Endometrial microvascular endothelial cells (primary cell): Measurements from ENCODE around the gene PNPLA7. TPM values are rescaled to one million over a fixed set of nuclear protein-coding genes. Genes with fewer than 3 reads are reported as not detected.
"Not testable (repeated sequence)": the region's sequence is repeated elsewhere in the genome, so short reads cannot be mapped to it uniquely, and the experiment has no call there.

Experiments used
- in situ Hi-C: cut with HindIII; loops from 2 replicates; pipeline ENCODE4 v1.10.0; 2017; ENCODE audit warnings: low sequenced_read_pairs, low pct_unique_long_range_greater_than_20kb; ENCODE audit errors: inconsistent ontology term
- total RNA-seq: library from RNA; depleted of rRNA; stranded (reverse); fragments of >200 nt; gene quantifications from one replicate; pipeline ENCODE4 v1.2.3, GENCODE V29; 2015; ENCODE audit errors: inconsistent ontology term

PNPLA7 gene
- total RNA-seq, 1 donor from 2014 or later, result under 0.01 TPM

DNA sequence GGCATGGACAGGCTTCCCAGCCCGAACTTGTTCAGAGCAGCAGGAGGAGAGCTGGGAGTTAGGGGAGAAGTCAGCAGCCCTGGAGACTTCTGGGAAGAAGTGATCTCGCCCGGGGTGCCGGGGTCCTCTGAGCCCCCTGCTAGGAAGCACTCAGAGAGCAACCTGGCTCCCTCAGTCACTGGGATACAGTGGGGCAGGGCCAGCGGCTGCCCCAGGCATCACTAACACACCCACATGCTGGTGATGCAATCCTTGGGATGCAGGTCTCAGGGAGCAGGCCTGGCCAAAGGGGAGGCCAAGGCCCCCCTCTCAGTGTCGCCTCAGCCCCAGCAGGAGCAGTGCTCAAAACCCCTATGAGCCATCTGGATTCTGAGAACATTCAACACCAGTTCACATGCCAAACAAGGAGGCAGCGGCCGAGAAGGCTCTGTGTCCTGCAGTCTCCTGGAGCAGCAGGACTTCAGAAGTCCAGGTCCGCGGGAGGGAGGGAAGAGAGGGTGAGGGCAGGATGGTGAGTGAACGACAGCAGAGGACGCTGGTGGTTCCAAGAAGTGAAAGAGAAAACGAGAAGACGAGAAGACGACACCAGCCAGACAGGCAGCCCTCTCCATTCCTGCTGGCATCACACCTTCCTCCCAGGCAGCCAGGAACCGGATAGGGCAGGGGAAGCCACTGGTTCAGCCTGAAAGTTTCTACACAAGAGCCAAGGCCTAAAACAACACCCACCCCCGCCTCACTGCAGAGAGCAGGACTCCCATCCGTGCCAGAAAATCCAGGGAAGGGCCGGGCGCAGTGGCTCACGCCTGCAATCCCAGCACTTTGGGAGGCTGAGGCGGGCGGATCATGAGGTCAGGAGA, 2.3 kb downstream of the PNPLA7 start:
- in situ Hi-C loops, result no loop called here

DNA sequence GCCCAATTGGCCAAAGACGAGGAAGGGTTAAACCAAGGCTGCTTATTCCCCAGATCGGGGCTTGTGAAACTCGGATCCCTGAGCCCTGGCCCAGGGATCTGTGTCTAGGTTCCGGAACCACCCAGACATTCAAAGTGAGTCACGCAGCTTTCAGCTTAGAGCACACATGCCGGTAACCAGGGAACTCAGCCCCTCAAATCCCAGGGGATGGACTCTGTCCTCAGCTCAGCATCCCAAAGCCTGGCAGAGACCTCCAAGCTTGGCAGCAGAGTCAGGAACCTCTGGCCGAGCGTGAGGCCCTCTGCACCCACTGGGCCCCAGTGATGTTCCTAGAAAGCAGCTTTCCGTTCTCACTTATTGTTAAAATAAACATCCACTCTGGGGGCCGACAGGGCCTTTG, 5.1 kb downstream of the PNPLA7 start:
- in situ Hi-C loops, result no loop called here

DNA sequence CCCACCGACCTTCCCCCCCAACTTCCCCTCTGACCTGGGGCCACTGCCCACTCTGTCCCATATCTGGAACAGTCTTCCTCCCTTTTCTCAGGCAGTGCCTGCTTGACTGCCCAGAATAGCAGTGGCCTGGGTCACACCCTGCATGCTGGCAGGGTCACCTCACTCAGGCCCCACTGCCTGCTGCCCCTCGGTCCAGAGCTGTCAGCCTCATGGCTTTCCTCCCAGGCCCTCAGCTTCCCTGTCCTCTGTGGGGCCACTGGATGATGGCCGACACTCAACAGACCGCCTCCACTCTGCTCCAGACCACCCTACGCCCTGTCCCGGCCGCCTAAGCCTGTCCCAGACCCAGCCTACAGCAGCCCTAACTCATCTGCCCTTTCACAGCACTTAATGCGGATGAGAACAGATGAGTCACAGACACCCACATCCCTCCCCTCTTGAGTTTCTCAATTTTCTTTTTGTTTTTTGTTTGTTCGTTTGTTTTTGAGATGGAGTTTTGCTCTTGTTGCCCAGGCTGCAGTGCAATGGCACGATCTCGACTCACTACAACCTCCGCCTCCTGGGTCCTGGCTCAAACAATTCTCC, 5.9 kb downstream of the PNPLA7 start:
- in situ Hi-C loops, result no loop called here

DNA sequence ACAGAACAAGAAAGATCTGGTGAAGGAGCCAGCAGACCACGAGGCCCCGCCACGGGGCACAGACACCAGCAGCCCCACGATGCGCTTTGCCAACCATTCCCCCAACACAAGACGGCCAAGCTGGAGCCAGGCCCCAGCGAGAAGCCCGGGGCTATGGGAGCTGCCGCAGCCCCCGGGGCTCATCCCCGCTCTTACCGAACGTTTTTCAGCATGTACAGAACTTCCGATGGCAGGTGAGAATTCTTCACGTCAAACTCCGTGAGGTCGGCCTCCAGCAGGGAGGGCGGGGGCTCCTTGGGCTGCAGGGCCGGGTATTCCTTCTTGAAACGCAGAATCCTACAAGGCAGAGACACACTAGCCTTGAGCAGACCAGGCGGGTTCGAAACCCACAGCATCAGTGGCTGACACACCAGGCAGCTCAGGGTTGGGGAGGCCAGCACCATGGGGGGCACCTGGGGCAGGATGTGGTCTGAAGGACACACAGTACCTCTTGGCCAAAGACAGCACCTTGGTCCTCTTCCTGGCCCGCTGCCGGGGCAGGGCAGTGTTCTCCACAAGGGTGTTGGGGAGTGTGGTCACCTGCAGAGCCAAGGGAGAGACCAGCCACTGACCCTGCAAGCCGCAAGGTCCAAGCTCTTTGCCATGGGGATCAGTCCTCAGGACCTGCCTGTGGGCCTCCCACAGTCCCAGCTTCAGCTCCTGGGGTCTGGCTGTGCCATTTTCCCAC, 6.8 kb downstream of the PNPLA7 start:
- in situ Hi-C loops, result no loop called here

DNA sequence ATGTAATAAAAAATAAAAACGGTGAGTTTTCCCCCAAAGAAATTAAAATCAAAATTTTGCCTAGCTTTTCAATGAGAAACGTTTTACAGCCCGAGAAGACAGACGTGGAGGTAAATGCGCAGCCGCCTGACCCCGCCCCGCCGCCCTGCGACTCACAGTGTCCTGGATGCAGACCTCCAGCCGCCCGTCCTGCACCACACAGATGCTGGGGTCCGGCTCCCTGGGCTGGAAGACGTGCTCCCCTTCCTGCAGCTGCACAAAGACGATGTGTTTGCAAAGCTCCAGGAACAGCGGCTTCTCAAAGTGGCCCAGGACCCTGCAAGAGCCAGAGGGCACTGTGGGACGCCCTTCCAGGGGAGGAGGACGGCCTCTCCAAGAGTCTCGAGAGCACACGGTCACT, 7.7 kb downstream of the PNPLA7 start:
- in situ Hi-C loops, result no loop called here

DNA sequence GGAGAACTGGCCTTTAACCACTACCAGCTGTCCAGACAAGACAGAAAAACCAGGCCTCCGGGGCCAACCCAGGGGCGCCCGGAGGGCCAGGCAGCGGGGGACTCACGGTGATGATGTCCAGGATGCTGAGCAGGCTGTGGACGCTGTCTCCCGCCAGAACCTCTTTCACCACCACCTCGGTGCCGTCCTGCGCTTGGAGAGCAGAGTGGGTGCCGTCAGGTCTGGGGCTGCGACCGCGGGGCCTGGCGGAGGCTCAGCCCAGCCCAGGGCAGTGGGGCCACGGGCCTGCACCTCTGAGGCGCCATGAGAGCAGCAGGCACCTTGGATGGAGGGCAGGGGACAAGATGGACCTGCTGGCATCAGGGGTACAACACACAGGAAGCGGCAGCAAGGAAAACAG, 9.7 kb downstream of the PNPLA7 start:
- in situ Hi-C loops, result no loop called here

DNA sequence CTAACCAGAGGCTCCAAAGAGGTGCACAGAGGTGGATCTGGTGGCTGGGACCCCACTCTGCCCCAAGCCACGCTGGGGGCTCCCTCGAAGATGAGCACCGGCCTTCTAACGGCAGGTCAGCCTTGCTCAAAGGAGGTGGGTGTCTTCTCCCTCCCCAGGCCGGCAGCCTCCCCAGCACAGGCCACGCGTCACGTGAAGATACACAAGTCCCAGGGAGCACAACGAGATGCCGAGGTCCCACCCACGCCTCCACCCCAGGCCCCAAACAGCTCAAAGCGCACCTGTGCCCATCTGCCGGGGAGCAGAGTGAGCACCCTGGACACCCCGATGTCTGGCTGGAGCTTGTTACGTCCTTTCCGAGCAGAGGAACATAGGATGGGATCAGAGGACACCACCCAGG, 12.1 kb downstream of the PNPLA7 start:
- in situ Hi-C loops, result no loop called here

DNA sequence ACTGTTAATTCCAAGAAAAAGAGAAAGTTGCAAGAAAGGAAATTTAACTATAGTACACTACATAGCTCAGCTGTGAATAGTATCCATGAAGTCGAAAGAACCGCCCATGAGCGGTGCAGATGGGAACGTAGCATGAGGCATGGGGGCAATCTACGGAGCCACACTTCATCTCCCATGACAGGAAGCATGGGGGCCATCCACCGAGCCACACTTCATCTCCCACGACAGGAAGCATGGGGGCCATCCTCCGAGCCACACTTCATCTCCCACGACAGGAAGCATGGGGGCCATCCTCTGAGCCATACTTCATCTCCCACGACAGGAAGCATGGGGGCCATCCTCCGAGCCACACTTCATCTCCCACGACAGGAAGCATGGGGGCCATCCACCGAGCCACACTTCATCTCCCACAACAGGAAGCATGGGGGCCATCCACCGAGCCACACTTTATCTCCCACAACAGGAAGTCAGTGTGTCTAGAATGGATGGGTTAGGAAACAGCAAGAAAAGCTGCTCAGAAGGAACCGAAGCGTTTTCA, 13.5 kb downstream of the PNPLA7 start:
- in situ Hi-C loops, result not testable (repeated sequence)

DNA sequence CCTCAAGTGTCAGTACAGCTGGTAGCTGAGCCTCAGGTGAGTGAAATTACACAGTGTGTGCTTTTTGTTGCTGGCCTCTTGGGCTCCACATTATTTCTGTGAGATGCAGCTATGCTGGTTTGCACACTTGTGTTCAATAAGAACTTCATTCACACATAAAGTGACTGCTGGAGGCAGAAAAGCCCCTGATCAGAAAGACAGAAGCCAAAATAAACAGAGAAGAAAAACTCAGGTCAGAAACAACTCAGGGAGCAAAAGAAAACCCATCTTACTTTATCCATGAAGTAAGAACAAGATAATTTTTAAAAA, 15.1 kb downstream of the PNPLA7 start:
- in situ Hi-C loops, result no loop called here

DNA sequence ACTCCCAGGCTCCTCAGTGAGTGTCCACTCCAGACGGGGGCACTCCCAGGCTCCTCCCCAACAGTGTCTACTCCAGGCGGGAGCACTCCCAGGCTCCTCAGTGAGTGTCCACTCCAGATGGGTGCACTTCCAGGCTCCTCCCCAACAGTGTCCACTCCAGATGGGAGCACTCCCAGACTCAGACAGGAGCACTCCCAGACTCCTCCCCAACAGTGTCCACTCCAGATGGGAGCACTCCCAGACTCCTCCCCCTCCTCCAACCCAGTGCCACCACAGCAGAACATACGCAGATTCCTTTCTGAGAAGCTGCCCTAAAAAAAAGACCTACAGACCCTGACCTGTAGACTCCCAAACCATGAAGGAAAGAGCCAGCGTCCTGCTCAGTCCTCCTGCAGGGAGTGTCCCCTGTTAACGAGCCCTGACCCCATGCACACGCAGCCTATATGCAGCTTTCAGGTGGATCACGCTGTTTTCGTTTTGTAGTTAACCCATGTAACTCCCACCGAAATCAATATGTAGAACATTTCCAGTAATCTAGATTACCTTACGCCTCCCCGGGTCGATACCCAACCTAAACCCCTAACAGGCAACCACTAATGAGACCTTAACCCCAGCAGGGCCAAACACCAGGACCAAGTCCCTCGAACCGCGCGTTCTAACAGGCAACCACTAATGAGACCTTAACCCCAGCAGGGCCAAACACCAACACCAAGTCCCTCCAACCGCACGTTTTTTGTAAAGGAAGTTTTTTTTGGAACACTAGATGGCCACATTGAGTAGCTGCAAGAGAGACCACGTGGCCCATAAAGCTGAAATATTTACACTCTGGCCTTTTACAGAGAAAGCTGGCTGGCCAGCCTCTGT, 15.7 kb downstream of the PNPLA7 start:
- in situ Hi-C loops, result no loop called here

DNA sequence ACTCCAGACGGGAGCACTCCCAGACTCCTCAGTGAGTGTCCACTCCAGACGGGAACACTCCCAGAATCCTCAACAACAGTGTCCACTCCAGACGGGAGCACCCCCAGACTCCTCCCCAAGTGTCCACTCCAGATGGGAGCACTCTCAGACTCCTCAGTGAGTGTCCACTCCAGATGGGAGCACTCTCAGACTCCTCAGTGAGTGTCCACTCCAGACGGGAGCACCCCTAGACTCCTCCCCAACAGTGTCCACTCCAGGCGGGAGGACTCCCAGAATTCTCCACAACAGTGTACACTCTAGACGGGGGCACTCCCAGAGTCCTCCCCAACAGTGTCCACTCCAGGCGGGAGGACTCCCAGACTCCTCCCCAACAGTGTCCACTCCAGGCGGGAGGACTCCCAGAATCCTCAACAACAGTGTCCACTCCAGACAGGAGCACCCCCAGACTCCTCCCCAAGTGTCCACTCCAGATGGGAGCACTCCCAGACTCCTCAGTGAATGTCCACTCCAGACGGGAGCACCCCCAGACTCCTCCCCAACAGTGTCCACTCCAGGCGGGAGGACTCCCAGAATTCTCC, 17.2 kb downstream of the PNPLA7 start:
- in situ Hi-C loops, result not testable (repeated sequence)

DNA sequence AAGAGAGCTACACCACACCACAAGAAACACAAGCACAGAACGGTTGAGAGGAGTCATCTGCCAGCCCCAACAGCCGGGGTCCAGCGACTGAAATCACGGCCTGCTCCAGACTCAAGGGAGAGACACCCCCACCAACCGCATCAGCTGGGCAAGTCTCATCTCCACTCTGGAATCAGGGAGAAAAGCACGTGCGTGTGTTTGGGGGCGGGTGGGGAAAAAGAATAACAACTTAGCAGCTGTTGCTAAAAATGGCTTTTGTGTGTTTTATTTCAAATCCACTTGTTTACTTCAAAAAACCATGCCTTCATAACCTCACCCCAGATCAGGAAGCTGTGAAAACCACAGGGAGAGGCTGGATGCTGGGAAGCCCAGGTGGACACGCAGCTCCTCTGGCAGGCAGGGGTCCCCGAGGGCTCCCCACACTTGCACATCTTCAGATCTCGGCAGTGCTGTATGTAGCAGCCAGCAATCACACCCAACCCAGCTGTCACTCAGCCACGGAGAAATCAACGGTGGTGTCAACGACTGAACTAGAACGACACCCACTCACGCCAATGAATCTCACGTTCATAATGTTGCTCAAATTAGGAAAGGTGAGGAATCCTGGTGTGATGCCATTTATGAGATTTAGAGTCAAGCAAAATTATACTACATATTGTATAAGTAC, 19.0 kb downstream of the PNPLA7 start:
- in situ Hi-C loops, result no loop called here

DNA sequence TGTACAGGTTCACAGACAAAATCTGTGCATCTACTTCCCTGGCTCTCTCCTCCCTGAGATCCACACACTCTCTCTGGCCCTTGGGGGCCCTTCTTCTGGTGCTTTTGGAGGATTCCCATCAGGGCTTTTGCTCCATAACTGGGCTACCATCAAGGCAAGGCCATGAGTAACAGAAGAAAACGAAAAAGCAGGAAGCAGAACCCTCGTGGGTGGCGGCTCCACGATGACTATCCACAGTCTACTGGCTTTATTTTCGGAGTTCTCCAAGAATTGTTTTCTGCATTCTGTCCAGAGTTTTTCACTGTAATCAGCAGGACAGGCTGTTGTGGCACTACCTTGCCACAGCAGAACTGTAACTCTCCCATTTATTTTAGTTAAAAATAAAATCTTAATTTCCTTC, 19.9 kb downstream of the PNPLA7 start:
- in situ Hi-C loops, result no loop called here

DNA sequence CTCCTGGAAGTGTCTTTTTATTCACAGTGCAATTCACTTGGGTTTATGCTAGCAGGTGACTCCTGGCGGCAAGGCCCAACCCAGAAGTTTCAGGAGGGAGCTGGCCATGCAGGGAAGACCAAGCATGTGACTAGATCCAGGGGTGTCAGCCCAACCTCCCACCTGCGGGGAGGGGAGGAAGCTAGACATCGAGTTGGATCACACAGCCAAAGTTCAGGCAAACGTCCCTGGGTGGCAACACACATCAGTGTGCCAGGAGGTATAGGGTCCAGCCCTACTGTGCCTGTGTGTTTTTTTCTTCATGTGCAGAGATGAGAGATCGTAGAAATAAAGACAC, 25.3 kb downstream of the PNPLA7 start:
- in situ Hi-C loops, result no loop called here

DNA sequence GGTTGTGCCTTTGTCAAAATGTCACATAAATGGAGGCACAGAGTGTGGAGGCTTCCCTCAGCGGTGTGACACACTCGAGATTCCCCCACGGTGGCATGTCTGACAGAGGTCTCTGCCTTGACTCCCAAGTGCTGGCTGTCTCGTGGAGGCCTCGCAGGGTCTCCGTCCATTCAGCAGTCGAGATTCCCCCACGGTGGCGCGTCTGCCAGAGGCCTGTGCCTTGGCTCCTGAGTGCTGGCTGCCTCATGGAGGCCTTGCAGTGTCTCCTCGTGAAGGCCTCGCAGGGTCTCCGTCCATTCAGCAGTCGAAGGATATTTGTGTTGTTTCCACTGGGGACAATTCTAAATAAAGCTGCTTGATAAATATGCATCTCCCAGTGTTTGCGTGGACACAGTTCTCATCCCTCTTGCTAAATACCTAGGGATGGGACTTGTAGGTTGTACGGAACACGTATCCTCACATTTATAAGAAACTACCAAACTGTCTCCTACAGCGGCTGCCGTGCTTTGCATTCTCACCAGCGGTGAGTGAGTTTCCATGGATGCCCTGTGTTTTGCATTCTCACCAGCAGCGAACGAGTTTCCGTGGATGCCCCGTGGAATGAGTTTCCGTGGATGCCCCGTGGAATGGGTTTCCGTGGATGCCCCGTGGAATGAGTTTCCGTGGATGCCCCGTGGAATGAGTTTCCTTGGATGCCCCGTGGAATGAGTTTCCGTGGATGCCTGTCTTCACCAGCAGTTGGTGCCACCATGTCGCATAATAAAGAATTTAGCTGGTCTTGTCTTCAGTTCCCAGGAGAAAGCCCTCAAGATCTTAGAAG, 25.8 kb downstream of the PNPLA7 start:
- in situ Hi-C loops, result no loop called here

DNA sequence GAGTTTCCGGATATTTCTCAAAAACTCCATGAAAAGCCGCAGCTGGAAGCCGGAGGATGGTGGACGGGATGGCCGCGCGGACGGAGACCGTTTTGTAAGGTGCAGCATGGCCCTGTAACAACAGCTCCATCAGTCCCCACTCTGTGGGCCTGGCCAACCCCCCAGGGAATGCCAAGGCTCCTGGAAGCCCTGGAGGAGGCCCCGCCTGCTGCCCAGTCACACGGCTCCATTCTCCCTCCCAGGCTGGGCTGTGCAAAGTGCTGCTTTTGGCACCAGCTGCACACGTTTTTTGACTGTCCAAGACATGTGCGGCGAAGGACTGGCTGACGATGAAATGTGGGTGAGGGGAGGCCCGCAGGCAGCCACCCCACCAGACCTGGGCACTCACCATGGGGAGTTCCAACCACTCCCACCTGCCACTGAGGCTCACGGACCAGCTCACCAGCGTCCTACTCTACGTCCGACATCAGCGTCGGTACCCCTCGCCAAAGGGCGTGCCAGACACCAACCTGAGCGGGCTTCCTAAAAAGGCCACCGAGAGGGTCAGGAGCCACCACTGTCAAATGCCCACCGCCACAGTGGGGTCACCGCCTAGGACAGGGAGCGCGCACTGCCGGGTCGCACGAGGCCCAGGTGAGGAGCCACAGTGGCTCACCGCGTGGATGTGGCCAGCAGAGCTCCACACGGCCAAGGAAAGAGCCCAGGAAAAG, 27.3 kb downstream of the PNPLA7 start:
- in situ Hi-C loops, result no loop called here

DNA sequence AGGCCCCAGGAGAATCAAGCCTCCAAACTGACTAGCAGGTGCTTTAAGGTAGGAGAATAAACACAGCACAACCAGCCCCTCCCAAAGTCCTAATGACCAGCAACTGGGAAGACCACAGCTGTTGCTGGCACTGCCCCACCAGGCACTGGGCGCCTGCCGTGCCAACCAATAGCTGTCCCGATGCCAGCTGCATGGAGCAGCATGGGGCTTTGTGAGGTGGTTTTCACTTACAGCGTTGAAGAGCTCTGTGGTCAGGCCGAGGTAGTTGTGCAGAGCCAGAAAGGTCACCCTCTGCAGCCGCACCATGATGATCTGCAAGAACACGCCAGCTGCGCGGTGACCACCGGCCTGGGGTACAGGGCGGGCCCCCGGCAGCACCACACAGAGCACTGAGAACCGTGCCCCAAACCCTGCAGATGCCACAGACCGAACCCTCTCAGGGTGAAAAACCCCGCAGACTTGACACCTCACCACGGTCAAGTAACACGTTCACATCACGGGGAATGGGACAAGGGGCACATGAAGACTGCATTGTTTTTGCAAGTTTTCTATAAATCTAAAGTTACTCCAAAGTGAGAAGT, 28.7 kb downstream of the PNPLA7 start:
- in situ Hi-C loops, result no loop called here
